KMS-11 (cell line): Measurements from ENCODE around the gene STX18.

ENCODE experiments used
- H2AFZ ChIP-seq: fragments of 200-600 bp; sonication (generic); 2 replicates; pipeline ENCODE4 v1.6.1; 2016; ENCODE audit warnings: antibody characterized with exemption, mixed run types, low read depth
- H3K27ac ChIP-seq: fragments of 200-600 bp; sonication (generic); 2 replicates; pipeline ENCODE4 v1.6.1; 2016; ENCODE audit warnings: mild to moderate bottlenecking, mixed run types
- H3K27me3 ChIP-seq: fragments of 200-600 bp; sonication (generic); 2 replicates; pipeline ENCODE4 v1.6.1; 2017; ENCODE audit warnings: mild to moderate bottlenecking, low read depth, mixed run types, moderate library complexity; ENCODE audit not compliant: insufficient read depth
- H3K36me3 ChIP-seq: fragments of 200-600 bp; sonication (generic); 2 replicates; pipeline ENCODE4 v1.6.1; 2017; ENCODE audit warnings: mild to moderate bottlenecking, mixed run types; ENCODE audit not compliant: insufficient read depth
- H3K4me1 ChIP-seq: fragments of 200-600 bp; sonication (generic); 2 replicates; pipeline ENCODE4 v1.6.1; 2016; ENCODE audit warnings: mild to moderate bottlenecking, low read depth, mixed run types; ENCODE audit not compliant: poor library complexity, severe bottlenecking
- H3K4me2 ChIP-seq: fragments of 200-600 bp; sonication (generic); 2 replicates; pipeline ENCODE4 v1.7.0; 2016; ENCODE audit warnings: mild to moderate bottlenecking, mixed run types
- H3K4me3 ChIP-seq: fragments of 200-600 bp; sonication (generic); IDR thresholded peaks from 2 replicates; pipeline ENCODE4 v1.6.1; 2017; ENCODE audit warnings: low read depth, low read length, mixed read lengths; ENCODE audit not compliant: insufficient read depth
- H3K79me2 ChIP-seq: fragments of 200-600 bp; sonication (generic); 2 replicates; pipeline ENCODE4 v1.6.1; 2016; ENCODE audit warnings: low read depth, mixed run types; ENCODE audit not compliant: insufficient read depth
- H3K9ac ChIP-seq: fragments of 200-600 bp; sonication (generic); 2 replicates; pipeline ENCODE4 v1.6.1; 2016; ENCODE audit warnings: mild to moderate bottlenecking, mixed run types
- H4K20me1 ChIP-seq: fragments of 200-600 bp; sonication (generic); 2 replicates; pipeline ENCODE4 v1.6.1; 2016; ENCODE audit warnings: mild to moderate bottlenecking, mixed run types; ENCODE audit not compliant: insufficient read depth
- TF ChIP-seq, protein P1 (sequence below): fragments of 200-600 bp; sonication (generic); conservative IDR thresholded peaks from 2 replicates; pipeline ENCODE4 v1.6.1; 2017; ENCODE audit warnings: low read depth, mild to moderate bottlenecking, antibody characterized with exemption, low read length, moderate library complexity, mixed read lengths

The STX18 gene

GRCh38 chr4:4401036-4401435, 140.8 kb downstream of the STX18 start:
- no peaks in the 10 kb centered on the region for H3K27me3 ChIP-seq
- H3K4me3 ChIP-seq, result no peak overlapping the region
- H3K36me3 ChIP-seq, result no peaks in the 10 kb centered on the region

GRCh38 chr4:4398430-4398829, 143.4 kb downstream of the STX18 start:
- Histone ChIP-seq H3K4me3 (no peak overlapping the region), H3K9ac (no peak overlapping the region), H3K4me2 (no peak overlapping the region), H3K4me1 (no peaks in the 10 kb centered on the region), H3K27me3 (no peaks in the 10 kb centered on the region), H2AFZ (no peak overlapping the region), H3K27ac (no peak overlapping the region), H3K79me2 (no peaks in the 10 kb centered on the region), H4K20me1 (no peaks in the 10 kb centered on the region), H3K36me3 (no peaks in the 10 kb centered on the region)
- TF ChIP-seq, protein P1, sequence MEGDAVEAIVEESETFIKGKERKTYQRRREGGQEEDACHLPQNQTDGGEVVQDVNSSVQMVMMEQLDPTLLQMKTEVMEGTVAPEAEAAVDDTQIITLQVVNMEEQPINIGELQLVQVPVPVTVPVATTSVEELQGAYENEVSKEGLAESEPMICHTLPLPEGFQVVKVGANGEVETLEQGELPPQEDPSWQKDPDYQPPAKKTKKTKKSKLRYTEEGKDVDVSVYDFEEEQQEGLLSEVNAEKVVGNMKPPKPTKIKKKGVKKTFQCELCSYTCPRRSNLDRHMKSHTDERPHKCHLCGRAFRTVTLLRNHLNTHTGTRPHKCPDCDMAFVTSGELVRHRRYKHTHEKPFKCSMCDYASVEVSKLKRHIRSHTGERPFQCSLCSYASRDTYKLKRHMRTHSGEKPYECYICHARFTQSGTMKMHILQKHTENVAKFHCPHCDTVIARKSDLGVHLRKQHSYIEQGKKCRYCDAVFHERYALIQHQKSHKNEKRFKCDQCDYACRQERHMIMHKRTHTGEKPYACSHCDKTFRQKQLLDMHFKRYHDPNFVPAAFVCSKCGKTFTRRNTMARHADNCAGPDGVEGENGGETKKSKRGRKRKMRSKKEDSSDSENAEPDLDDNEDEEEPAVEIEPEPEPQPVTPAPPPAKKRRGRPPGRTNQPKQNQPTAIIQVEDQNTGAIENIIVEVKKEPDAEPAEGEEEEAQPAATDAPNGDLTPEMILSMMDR, result no peak

More at GRCh38 chr4:4401036-4401435, 140.8 kb downstream of the STX18 start:
- Histone ChIP-seq H3K4me2 (no peak overlapping the region), H3K79me2 (no peaks in the 10 kb centered on the region), H3K27ac (no peak overlapping the region), H3K4me1 (no peaks in the 10 kb centered on the region), H3K9ac (no peak overlapping the region), H4K20me1 (no peaks in the 10 kb centered on the region), H2AFZ (no peak overlapping the region)
- TF ChIP-seq, protein P1, result no peak

GRCh38 chr4:4397441-4397819, 144.4 kb downstream of the STX18 start:
- Histone ChIP-seq H3K9ac (no peak overlapping the region), H3K27ac (no peak overlapping the region), H4K20me1 (no peaks in the 10 kb centered on the region), H2AFZ (no peak overlapping the region), H3K79me2 (no peaks in the 10 kb centered on the region), H3K4me3 (no peak overlapping the region), H3K27me3 (no peaks in the 10 kb centered on the region), H3K4me1 (no peaks in the 10 kb centered on the region), H3K4me2 (no peak overlapping the region), H3K36me3 (no peaks in the 10 kb centered on the region)
- TF ChIP-seq, protein P1, result no peak

- Histone ChIP-seq H3K4me3 (no peak overlapping the region), H3K4me1 (no peaks in the 10 kb centered on the region), H3K9ac (no peak overlapping the region), H3K79me2 (no peaks in the 10 kb centered on the region), H3K27me3 (no peaks in the 10 kb centered on the region), H3K36me3 (no peaks in the 10 kb centered on the region), H3K4me2 (no peak overlapping the region), H2AFZ (no peak overlapping the region), H4K20me1 (no peaks in the 10 kb centered on the region), H3K27ac (no peak overlapping the region)
- TF ChIP-seq, protein P1, result no peak
Measured at GRCh38 chr4:4396628-4397440, 145.0 kb downstream of the STX18 start.
